ENCODE results near the gene MTARC2.

Gene MTARC2

GRCh38 chr1:220742520-220742919 is 5.6 kb upstream of the MTARC2 start:
- H3K4me3 ChIP-seq (ENCODE audit: low read length): no peak overlapping the region
- TF ChIP-seq ZNF274 (IDR thresholded peaks at IDR 0.05; ENCODE audit: low read depth, low read length): no peak

- no peak overlapping the region for H3K4me3 ChIP-seq (ENCODE audit: low read length)
- TF ChIP-seq ZNF274 (IDR thresholded peaks at IDR 0.05; ENCODE audit: low read depth, low read length): no peak
These were observed 1.3 kb upstream of the MTARC2 start for GRCh38 chr1:220746851-220747250.

- no peak for TF ChIP-seq ZNF274 (IDR thresholded peaks at IDR 0.05; ENCODE audit: low read depth, low read length)
- peak overlapping the region; percentile 46; the same call in 1 of the 2 replicates for H3K4me3 ChIP-seq (ENCODE audit: low read length)
These were observed 559 bp upstream of the MTARC2 start for GRCh38 chr1:220747437-220748088.

GRCh38 chr1:220748936-220749335 is 814 bp downstream of the MTARC2 start:
- H3K4me3 ChIP-seq (ENCODE audit: low read length): peak overlapping the region; percentile 46

GRCh38 chr1:220750131-220750515 is 2.0 kb downstream of the MTARC2 start:
- H3K4me3 ChIP-seq (ENCODE audit: low read length): no peak overlapping the region
- no peak for TF ChIP-seq ZNF274 (IDR thresholded peaks at IDR 0.05; ENCODE audit: low read depth, low read length)

More at GRCh38 chr1:220748936-220749335, 814 bp downstream of the MTARC2 start:
- no peak for TF ChIP-seq ZNF274 (IDR thresholded peaks at IDR 0.05; ENCODE audit: low read depth, low read length)

- no peak for TF ChIP-seq ZNF274 (IDR thresholded peaks at IDR 0.05; ENCODE audit: low read depth, low read length)
- H3K4me3 ChIP-seq (ENCODE audit: low read length): no peak overlapping the region
These were observed 3.0 kb downstream of the MTARC2 start for GRCh38 chr1:220751111-220751510.

- TF ChIP-seq ZNF274 (IDR thresholded peaks at IDR 0.05; ENCODE audit: low read depth, low read length): no peak
- no peak overlapping the region for H3K4me3 ChIP-seq (ENCODE audit: low read length)
These were observed 6.2 kb downstream of the MTARC2 start for GRCh38 chr1:220754212-220754917.

GRCh38 chr1:220754918-220755295 is 6.8 kb downstream of the MTARC2 start:
- H3K4me3 ChIP-seq (ENCODE audit: low read length): no peak overlapping the region
- TF ChIP-seq ZNF274 (IDR thresholded peaks at IDR 0.05; ENCODE audit: low read depth, low read length): no peak

- no peak for TF ChIP-seq ZNF274 (IDR thresholded peaks at IDR 0.05; ENCODE audit: low read depth, low read length)
- no peak overlapping the region for H3K4me3 ChIP-seq (ENCODE audit: low read length)
These were observed 7.2 kb downstream of the MTARC2 start for GRCh38 chr1:220755309-220755708.

- no peak overlapping the region for H3K4me3 ChIP-seq (ENCODE audit: low read length)
- TF ChIP-seq ZNF274 (IDR thresholded peaks at IDR 0.05; ENCODE audit: low read depth, low read length): no peak
These were observed 9.3 kb downstream of the MTARC2 start for GRCh38 chr1:220757441-220757840.

- TF ChIP-seq ZNF274 (IDR thresholded peaks at IDR 0.05; ENCODE audit: low read depth, low read length): no peak
- H3K4me3 ChIP-seq (ENCODE audit: low read length): no peak overlapping the region
These were observed 11.0 kb downstream of the MTARC2 start for GRCh38 chr1:220759147-220759546.

GRCh38 chr1:220761688-220762427 is 13.7 kb downstream of the MTARC2 start:
- no peak overlapping the region for H3K4me3 ChIP-seq (ENCODE audit: low read length)
- TF ChIP-seq ZNF274 (IDR thresholded peaks at IDR 0.05; ENCODE audit: low read depth, low read length): no peak

GRCh38 chr1:220764757-220765156 is 16.6 kb downstream of the MTARC2 start:
- no peak for TF ChIP-seq ZNF274 (IDR thresholded peaks at IDR 0.05; ENCODE audit: low read depth, low read length)
- H3K4me3 ChIP-seq (ENCODE audit: low read length): no peak overlapping the region

GRCh38 chr1:220767312-220768125 is 19.4 kb downstream of the MTARC2 start:
- no peak for TF ChIP-seq ZNF274 (IDR thresholded peaks at IDR 0.05; ENCODE audit: low read depth, low read length)

More at GRCh38 chr1:220767312-220768125, 19.4 kb downstream of the MTARC2 start:
- H3K4me3 ChIP-seq (ENCODE audit: low read length): no peak overlapping the region

Data from GM08714 (cell line).